ENCODE results near the gene GREB1L. TPM values are rescaled to one million over a fixed set of nuclear protein-coding genes. Genes with fewer than 3 reads are reported as not detected.
A peak's percentile ranks its signal among the peaks of the same experiment; 100 is the strongest.
"Not testable (repeated sequence)": the region's sequence is repeated elsewhere in the genome, so short reads cannot be mapped to it uniquely, and the experiment has no call there.

GREB1L gene
- polyA plus RNA-seq, 3 donors = 2.1 to 4.4 (median 2.4) TPM

- DNase-seq (ENCODE audit: extremely low read depth in 1 of 11, low read depth in 9 of 11, low spot score in 4 of 11) = no peak
Measured at GRCh38 chr18:21298351-21298750, 56.3 kb downstream of the GREB1L start.

DNA sequence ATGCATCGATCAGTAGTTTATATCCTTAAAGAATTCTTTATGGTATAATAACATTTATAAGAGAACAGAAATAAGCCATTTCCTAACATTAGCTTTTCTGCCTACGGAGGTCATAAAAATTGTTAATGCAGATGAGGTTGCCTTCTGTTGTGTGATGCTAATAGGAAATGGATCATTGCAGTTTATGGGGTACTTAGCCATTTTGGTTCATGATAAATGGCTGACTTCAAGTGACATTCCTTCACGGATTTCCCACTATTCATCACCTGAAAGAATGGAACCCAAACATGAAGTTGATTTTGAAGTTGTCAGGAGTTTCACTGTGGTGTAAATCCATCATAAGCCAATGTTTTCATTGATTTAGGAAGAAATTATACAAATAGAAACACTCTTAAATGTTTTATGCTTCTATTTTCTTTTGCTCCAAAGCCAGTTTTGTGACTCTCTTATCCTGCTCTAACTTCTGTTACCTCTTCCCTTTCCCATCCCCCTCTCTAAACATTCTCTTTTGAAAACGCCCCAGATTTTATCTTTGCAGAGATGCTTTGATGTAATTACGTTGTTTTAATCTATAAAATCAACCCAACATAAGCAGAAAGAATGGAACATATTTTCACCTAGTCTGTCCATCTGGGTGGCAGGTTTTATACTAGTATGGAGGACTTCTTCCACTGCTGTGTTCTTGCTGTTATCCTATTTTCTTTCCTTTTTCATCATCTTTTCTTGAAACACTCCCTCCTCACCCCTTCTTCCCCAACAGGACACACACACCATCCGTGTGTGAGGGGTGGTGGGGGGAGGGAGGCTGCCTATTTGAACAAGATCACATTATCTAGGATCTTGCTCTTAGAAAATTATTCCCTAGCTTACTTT lies 58.2 kb downstream of the GREB1L start:
- DNase-seq (ENCODE audit: extremely low read depth in 1 of 11, low read depth in 9 of 11, low spot score in 4 of 11) = peak in 4 of 11 donors; percentile 1 to 12 (median 6)

DNA sequence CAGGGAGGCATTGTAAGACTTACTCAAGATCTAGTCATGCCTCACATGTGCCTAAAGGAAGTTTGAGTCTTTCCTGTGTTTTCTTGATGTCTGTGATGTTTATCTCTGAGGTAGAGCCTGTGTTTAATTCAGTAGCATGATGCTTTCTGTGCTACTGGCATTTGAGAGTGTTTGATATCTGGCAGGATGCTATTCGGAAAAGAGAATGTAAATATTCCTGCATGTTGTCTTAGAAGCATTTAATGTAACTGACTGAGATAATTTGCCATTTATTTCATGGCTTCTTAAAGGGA lies 58.8 kb downstream of the GREB1L start:
- DNase-seq (ENCODE audit: extremely low read depth in 1 of 11, low read depth in 9 of 11, low spot score in 4 of 11) = no peak

GRCh38 chr18:21303445-21303844 lies 61.4 kb downstream of the GREB1L start:
- no peak for DNase-seq (ENCODE audit: extremely low read depth in 1 of 11, low read depth in 9 of 11, low spot score in 4 of 11)

- DNase-seq (ENCODE audit: extremely low read depth in 1 of 11, low read depth in 9 of 11, low spot score in 4 of 11) = no peak
Measured at GRCh38 chr18:21303895-21304294, 61.9 kb downstream of the GREB1L start.

DNA sequence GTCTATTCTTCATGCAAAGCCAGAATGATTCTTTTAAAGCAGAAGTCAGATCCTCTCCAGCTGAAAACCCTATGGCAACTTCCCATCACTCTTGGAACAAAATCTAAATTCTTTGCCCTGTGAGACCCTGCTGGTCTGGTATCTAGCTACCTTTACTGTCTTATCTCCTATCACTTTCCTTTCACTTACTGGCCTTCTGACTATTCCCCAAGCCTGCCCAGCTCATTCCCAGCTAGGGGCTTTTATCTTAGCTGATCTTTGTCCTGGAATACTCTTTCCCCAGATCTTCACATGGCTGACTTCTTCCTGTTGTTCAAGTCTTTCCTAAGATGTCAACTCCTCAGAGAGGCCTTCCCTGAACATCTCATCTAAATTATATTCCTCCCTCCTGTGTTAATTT lies 63.6 kb downstream of the GREB1L start:
- no peak for DNase-seq (ENCODE audit: extremely low read depth in 1 of 11, low read depth in 9 of 11, low spot score in 4 of 11)

- no peak for DNase-seq (ENCODE audit: extremely low read depth in 1 of 11, low read depth in 9 of 11, low spot score in 4 of 11)
Measured at GRCh38 chr18:21306368-21306767, 64.3 kb downstream of the GREB1L start.

DNA sequence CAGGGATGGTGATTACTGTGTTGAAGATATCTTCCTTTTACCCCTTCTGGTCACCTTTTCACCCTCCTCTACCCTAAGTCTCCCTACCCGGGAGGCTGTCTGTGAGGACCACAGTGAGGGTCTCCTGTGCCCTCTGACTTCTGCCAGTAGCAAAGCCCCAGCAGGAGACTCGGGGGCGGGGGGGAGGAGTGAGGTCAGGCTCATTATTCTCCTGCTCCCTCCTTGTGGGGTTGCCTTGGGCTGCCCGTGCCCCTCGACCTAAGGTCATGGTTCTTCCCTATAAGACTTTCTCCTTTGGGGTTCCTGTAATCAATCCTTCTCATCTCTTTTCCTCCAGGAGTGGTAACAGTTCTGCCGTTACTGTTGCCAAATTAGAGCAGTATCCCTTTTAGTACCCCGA lies 65.5 kb downstream of the GREB1L start:
- no peak for DNase-seq (ENCODE audit: extremely low read depth in 1 of 11, low read depth in 9 of 11, low spot score in 4 of 11)

- DNase-seq (ENCODE audit: extremely low read depth in 1 of 11, low read depth in 9 of 11, low spot score in 4 of 11) = no peak
Measured at GRCh38 chr18:21309248-21309647, 67.2 kb downstream of the GREB1L start.

- DNase-seq (ENCODE audit: extremely low read depth in 1 of 11, low read depth in 9 of 11, low spot score in 4 of 11) = not testable (repeated sequence)
Measured at GRCh38 chr18:21311980-21312379, 69.9 kb downstream of the GREB1L start.

DNA sequence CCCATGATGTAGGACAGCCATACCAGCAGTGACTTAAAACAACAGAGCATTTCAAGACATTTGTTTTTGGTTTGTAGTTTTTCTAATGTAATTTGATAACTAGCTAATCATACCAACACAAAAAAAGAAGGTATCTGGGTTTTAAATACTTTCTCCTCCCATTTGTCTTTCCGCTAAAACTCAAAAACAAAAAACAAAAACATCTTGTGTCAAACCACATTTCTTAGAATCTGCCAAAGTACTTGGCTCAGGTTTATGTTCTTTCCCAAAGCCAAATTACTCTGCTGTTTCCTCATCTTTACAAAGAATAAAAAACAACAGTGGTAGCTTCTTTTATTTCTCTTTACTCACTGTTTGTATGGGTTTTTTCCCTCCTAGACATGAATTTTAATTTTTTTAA lies 71.5 kb downstream of the GREB1L start:
- DNase-seq (ENCODE audit: extremely low read depth in 1 of 11, low read depth in 9 of 11, low spot score in 4 of 11) = no peak

DNA sequence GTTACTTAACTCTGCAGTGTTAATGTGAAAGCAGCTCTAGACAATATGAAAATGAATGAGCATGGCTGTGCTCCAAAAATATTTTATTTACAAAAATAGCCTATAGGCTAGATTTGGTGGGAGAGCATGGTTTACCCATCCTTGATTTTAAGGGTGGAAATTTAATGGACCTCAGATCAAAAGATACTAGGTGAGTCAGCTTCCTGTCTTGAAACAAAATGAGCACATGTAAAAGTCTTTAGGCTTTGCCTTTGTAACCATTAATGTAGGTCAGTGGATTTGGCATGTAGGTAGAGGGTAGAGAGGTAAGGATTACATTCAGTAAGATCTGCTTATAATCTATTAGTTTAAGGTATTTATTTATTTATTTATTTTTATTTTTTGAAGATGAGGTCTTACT lies 72.7 kb downstream of the GREB1L start:
- DNase-seq (ENCODE audit: extremely low read depth in 1 of 11, low read depth in 9 of 11, low spot score in 4 of 11) = no peak

GRCh38 chr18:21315126-21315525 lies 73.1 kb downstream of the GREB1L start:
- not testable (repeated sequence) for DNase-seq (ENCODE audit: extremely low read depth in 1 of 11, low read depth in 9 of 11, low spot score in 4 of 11)

DNA sequence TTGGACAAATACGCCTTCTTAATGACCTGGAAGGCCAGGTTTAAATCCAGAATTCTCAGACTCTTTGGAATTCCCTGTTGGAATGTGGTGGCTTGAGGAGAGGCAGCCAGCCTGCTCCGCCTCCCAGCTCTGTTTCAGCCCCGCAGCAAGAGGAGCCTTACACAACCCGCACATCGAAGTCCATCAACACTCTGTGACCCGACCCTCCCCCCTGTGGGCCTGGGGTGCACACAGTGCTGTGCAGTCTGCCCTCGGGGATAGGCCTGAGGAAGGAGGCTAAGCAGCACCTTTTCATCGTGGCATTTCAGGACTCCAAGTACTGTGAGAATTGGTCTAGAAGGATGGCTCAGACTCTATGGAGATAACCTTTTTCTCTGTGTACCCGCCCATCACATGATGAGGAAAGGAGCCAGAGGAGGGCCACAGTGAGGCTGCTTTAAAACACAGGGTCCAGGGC lies 73.7 kb downstream of the GREB1L start:
- DNase-seq (ENCODE audit: extremely low read depth in 1 of 11, low read depth in 9 of 11, low spot score in 4 of 11) = peak in 1 of 11 donors; percentile 6

GRCh38 chr18:21316296-21316695 lies 74.3 kb downstream of the GREB1L start:
- DNase-seq (ENCODE audit: extremely low read depth in 1 of 11, low read depth in 9 of 11, low spot score in 4 of 11) = no peak

DNA sequence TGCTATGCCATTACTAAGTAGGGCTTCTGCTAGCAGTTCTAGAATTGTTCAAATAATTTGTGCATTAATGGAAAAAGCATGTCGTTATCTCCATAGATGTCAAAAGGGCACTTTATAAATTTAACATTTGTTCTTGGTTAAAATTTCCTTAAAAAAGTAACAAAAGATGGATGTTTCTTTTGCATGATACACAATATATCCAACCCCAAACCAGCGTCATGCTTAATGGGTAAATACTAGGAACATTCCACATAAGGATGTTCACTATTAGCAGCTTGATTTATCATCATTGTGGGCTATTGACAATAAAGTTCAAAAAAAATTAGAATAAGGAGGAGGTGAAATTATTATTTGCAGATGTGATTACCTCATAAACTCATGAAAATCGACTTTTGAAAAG lies 79.7 kb downstream of the GREB1L start:
- DNase-seq (ENCODE audit: extremely low read depth in 1 of 11, low read depth in 9 of 11, low spot score in 4 of 11) = no peak

DNA sequence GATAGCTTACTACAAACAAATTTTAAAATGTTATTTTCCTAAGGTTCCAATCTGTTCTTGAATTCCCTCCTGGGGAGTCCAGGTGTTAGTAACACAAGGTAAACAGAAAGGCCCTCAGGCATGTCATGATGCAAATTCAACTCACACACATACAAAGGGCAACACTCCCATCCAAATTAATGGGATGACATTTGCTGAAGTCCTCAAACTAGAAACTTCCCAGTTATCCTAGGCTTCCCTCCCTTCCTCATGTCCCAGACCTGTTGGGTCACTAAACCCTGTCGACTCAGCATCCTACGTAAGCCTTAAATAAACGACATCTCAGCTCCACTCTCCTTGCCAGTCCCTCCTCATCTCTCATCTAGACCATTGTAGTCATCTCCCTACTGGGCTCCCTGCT lies 85.1 kb downstream of the GREB1L start:
- DNase-seq (ENCODE audit: extremely low read depth in 1 of 11, low read depth in 9 of 11, low spot score in 4 of 11) = no peak

GRCh38 chr18:21330122-21330701 lies 88.2 kb downstream of the GREB1L start:
- no peak for DNase-seq (ENCODE audit: extremely low read depth in 1 of 11, low read depth in 9 of 11, low spot score in 4 of 11)

DNA sequence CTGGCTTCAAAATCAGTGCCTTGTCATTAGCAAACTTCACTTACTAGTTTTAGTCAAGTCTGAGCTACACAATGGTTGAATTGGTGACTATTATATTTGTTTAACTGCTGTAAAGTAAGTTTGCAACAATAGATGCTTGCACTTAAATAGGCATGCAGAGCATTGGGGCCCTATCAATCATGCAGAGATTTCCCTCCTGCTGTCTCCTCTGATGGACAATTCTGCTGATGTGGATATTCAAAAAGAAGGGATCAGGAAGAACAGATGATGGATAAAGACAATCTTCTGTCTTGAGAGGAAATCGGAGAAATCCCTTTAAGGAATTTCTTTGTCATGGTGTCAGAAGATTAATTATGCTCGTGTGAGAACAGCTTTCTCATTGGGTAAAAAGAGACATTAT lies 89.0 kb downstream of the GREB1L start:
- no peak for DNase-seq (ENCODE audit: extremely low read depth in 1 of 11, low read depth in 9 of 11, low spot score in 4 of 11)

DNA sequence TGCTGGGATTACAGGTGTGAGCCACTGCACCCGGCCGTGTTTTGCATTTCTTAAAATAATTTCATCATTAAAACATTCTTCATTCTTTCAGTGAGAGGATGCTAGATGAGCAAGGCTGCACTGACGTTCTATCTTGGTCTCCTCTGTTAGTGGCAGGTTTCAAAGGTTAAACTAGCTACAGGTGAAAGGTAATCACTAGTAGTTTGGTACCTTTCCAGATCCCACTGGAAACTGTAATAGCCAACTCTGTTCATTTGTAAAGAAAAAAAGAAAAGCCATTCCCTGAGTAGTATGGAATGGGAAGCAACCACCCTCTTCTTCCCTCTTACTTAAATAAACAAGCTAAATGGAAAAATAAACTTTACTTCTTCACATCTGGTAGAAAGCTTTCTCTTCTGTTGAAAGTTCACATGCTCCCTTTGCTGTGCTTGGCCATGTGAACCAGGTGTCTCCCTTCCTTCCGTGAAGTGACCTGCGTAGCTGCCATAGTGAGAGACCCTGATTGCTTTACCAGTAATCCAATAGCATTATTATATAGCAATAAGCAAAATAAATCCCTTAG lies 94.0 kb downstream of the GREB1L start:
- DNase-seq (ENCODE audit: extremely low read depth in 1 of 11, low read depth in 9 of 11, low spot score in 4 of 11) = no peak

DNA sequence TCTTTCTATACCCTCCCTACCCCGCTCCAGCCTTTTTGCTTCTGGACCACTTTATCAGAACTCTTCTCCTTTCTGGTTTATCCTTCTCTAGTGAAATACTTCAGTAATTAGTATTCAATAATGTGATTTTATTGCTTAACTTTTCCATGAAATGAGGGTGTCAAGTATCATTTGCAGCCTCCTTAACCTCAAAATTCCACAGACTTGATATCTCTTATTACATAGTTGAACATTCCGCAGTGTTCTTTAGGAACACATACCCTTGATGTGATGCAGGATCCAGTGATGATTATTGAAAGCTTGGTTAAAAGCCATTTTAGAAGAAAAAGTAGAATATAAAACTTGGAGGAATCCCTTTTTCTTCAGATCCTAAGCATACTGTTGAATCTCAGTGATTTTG lies 94.8 kb downstream of the GREB1L start:
- no peak for DNase-seq (ENCODE audit: extremely low read depth in 1 of 11, low read depth in 9 of 11, low spot score in 4 of 11)

Measured in renal cortex interstitium (tissue), 11 donors.